ENCODE measurements around the gene SSU72. TPM values are rescaled to one million over a fixed set of nuclear protein-coding genes. Genes with fewer than 3 reads are reported as not detected.
A peak's percentile ranks its signal among the peaks of the same experiment; 100 is the strongest.

SSU72 gene
- total RNA-seq, 2 experiments from 2014 or later: 95.4 to 101 TPM

DNA sequence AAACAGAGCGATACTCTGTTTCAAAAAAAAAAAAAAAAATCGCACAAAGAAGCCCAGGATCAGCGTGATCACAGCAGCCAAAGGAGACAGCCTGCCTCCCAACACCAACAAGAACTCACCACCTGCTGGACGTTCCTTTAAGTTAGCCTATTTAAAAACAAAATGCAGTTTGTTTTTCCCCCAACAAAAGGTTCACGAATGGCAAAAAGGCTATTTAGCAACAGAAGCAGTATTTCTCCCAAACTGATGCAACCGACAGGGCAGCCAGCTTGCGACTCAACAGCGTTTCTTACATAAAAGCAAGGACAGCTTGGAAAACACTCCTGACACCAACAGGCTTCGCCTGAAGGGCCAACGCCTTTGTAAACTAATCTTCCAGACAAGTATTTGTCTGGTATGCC, 6.8 kb downstream of the SSU72 start:
- H3K27me3 ChIP-seq (ENCODE audit: control insufficient read depth in 1 of 2, insufficient read depth in 2 of 2, low read length in 2 of 2): no peaks in the 10 kb centered on the region
- H3K27ac ChIP-seq (ENCODE audit: low read depth in 1 of 2, low read length in 2 of 2): no peak overlapping the region
- ATAC-seq (ENCODE audit: poor library complexity): no peak
- DNase-seq: no peak
- Mint-ChIP-seq H3K9me3 (no peaks in the 10 kb centered on the region), H3K4me1 (ENCODE audit: low read depth) (peaks cover 47% of the 10 kb centered on the region), H3K27ac (peak overlapping the region; percentile 39), H3K36me3 (ENCODE audit: low read depth) (peaks cover 62% of the 10 kb centered on the region), H3K4me3 (no peak overlapping the region), H3K27me3 (no peaks in the 10 kb centered on the region)
- H3K9me3 ChIP-seq (ENCODE audit: control insufficient read depth in 1 of 2, insufficient read depth in 1 of 2, low read length in 2 of 2): no peaks in the 10 kb centered on the region
- intact Hi-C loops (cut with DNase I, micrococcal nuclease): no loop called here
- peaks cover 47% of the 10 kb centered on the region for H3K36me3 ChIP-seq (ENCODE audit: insufficient read depth, low read length)
- ChIA-PET CTCF (no interaction called here), POLR2A (interaction anchor here (0.7 kb wide), 1 partner anchor 9 kb away, joined by 3 read pairs; no protein-coding TSS in a partner anchor)
- TF ChIP-seq, protein P1, sequence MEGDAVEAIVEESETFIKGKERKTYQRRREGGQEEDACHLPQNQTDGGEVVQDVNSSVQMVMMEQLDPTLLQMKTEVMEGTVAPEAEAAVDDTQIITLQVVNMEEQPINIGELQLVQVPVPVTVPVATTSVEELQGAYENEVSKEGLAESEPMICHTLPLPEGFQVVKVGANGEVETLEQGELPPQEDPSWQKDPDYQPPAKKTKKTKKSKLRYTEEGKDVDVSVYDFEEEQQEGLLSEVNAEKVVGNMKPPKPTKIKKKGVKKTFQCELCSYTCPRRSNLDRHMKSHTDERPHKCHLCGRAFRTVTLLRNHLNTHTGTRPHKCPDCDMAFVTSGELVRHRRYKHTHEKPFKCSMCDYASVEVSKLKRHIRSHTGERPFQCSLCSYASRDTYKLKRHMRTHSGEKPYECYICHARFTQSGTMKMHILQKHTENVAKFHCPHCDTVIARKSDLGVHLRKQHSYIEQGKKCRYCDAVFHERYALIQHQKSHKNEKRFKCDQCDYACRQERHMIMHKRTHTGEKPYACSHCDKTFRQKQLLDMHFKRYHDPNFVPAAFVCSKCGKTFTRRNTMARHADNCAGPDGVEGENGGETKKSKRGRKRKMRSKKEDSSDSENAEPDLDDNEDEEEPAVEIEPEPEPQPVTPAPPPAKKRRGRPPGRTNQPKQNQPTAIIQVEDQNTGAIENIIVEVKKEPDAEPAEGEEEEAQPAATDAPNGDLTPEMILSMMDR (IDR thresholded peaks at IDR 0.05): no peak
- peaks cover 61% of the 10 kb centered on the region for H3K4me1 ChIP-seq (ENCODE audit: insufficient read depth, low read length)
- no peak overlapping the region for H3K4me3 ChIP-seq (ENCODE audit: low read length)

DNA sequence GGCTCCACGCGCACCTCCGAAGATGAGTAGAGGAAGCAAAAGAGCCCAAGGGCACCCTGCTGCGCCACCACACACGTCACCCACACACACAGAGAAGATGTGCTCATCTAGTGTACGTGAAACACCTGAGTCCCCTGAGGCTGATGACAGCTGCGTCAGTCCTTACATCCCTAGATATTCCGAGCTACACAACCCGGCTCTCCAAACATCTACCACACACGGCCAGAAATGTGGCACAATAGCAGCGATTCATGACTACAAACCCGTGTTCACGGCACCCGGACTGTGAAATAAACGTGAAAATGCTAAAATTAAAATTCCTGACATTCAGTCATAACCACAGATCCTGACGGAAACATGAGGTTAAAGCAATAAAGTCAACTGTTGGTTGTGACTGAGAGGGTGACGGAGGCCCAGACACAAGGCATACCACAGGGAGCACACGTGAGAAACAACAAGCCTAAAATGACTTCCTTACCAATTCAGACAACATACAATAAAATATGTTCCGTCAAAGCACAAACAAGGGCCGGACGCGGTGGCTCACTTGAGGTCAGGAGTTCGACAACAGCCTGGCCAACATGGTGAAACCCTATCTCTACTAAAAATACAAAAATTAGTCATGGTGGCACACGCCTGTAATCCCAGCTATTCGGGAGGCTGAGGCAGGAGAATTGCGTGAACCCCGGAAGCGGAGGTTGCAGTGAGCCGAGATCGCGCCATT, 7.3 kb downstream of the SSU72 start:
- Histone ChIP-seq H3K36me3 (ENCODE audit: insufficient read depth, low read length) (peaks cover 50% of the 10 kb centered on the region), H3K27me3 (ENCODE audit: control insufficient read depth in 1 of 2, insufficient read depth in 2 of 2, low read length in 2 of 2) (no peaks in the 10 kb centered on the region), H3K4me1 (ENCODE audit: insufficient read depth, low read length) (peaks cover 56% of the 10 kb centered on the region), H3K27ac (ENCODE audit: low read depth in 1 of 2, low read length in 2 of 2) (no peak overlapping the region), H3K4me3 (ENCODE audit: low read length) (no peak overlapping the region), H3K9me3 (ENCODE audit: control insufficient read depth in 1 of 2, insufficient read depth in 1 of 2, low read length in 2 of 2) (no peaks in the 10 kb centered on the region)
- H3K4me3 Mint-ChIP-seq: peak overlapping the region; percentile 34
- ChIA-PET POLR2A (no interaction called here), CTCF (no interaction called here)
- H3K27ac Mint-ChIP-seq: no peak overlapping the region
- intact Hi-C loops (cut with DNase I, micrococcal nuclease): no loop called here
- H3K27me3 Mint-ChIP-seq: no peaks in the 10 kb centered on the region
- DNase-seq (no peak), ATAC-seq (ENCODE audit: poor library complexity) (no peak)
- H3K36me3 Mint-ChIP-seq (ENCODE audit: low read depth): peaks cover 68% of the 10 kb centered on the region
- H3K4me1 Mint-ChIP-seq (ENCODE audit: low read depth): peaks cover 47% of the 10 kb centered on the region
- H3K9me3 Mint-ChIP-seq: no peaks in the 10 kb centered on the region
- TF ChIP-seq, protein P1 (IDR thresholded peaks at IDR 0.05): no peak

DNA sequence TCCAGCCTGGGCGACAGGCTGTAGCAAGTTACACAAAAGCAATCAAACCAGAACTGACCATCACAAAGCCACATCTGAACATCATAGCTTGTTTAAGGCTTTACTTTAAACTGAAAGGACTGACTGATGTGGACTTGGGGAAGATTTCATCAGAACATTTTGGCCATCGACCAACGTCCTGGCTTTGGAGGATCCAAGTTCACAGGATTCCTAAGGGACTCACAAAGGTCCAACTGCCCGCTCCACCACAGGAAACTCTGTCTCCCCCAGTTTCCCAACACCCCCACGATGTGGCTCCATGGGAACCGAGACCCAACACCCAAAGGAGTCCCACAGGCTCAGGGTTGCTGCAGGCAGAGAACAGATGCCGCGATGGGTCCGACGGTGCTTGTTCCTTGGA, 9.3 kb downstream of the SSU72 start:
- no peaks in the 10 kb centered on the region for H3K9me3 ChIP-seq (ENCODE audit: control insufficient read depth in 1 of 2, insufficient read depth in 1 of 2, low read length in 2 of 2)
- TF ChIP-seq, protein P1 (IDR thresholded peaks at IDR 0.05): no peak
- Mint-ChIP-seq H3K27me3 (no peaks in the 10 kb centered on the region), H3K4me1 (ENCODE audit: low read depth) (peaks cover 38% of the 10 kb centered on the region), H3K4me3 (peak overlapping the region; percentile 38), H3K9me3 (no peaks in the 10 kb centered on the region), H3K27ac (peak overlapping the region; percentile 14), H3K36me3 (ENCODE audit: low read depth) (peaks cover 74% of the 10 kb centered on the region)
- intact Hi-C loops (cut with DNase I, micrococcal nuclease): no loop called here
- no peak overlapping the region for H3K27ac ChIP-seq (ENCODE audit: low read depth in 1 of 2, low read length in 2 of 2)
- no peak for DNase-seq
- peaks cover 37% of the 10 kb centered on the region for H3K4me1 ChIP-seq (ENCODE audit: insufficient read depth, low read length)
- H3K27me3 ChIP-seq (ENCODE audit: control insufficient read depth in 1 of 2, insufficient read depth in 2 of 2, low read length in 2 of 2): no peaks in the 10 kb centered on the region
- H3K4me3 ChIP-seq (ENCODE audit: low read length): no peak overlapping the region
- ATAC-seq (ENCODE audit: poor library complexity): no peak
- H3K36me3 ChIP-seq (ENCODE audit: insufficient read depth, low read length): peaks cover 58% of the 10 kb centered on the region
- ChIA-PET CTCF (no interaction called here), POLR2A (no interaction called here)

All from CD4-positive, alpha-beta T cell (primary cell).